HepG2 (cell line): ENCODE measurements around the gene YPEL3. TPM values are rescaled to one million over a fixed set of nuclear protein-coding genes. Genes with fewer than 3 reads are reported as not detected.

Experiments used
- AKAP8 ChIP-seq: sonication (generic); formaldehyde crosslinking; IDR thresholded peaks from 2 replicates; pipeline ENCODE4 v1.5.1; 2020; ENCODE audit warnings: mild to moderate bottlenecking, missing genetic modification reagents
- FUBP1 ChIP-seq: sonication (generic); formaldehyde crosslinking; IDR thresholded peaks from 2 replicates; pipeline ENCODE4 v1.5.1; 2020; ENCODE audit warnings: missing genetic modification reagents, mild to moderate bottlenecking, borderline replicate concordance
- IKZF4 ChIP-seq: sonication (generic); formaldehyde crosslinking; IDR thresholded peaks from 2 replicates; pipeline ENCODE4 v1.5.1; 2020; ENCODE audit warnings: borderline replicate concordance, mild to moderate bottlenecking, low read depth, missing genetic modification reagents; ENCODE audit errors: not compliant biosample characterization
- KDM2A ChIP-seq: sonication (generic); formaldehyde crosslinking; IDR thresholded peaks from 2 replicates; pipeline ENCODE4 v1.4.0; 2020; ENCODE audit warnings: low read depth, missing genetic modification reagents, borderline replicate concordance
- KDM3A ChIP-seq: IDR thresholded peaks from 2 replicates; pipeline ENCODE4 v1.6.1; 2018; ENCODE audit warnings: low read depth, missing compliant biosample characterization
- NKX3-1 ChIP-seq: sonication (generic); formaldehyde crosslinking; IDR thresholded peaks from 2 replicates; pipeline ENCODE4 v1.5.0; 2020; ENCODE audit warnings: missing genetic modification reagents
- NRL ChIP-seq: sonication (generic); formaldehyde crosslinking; IDR thresholded peaks from 2 replicates; pipeline ENCODE4 v1.5.0; 2020; ENCODE audit warnings: missing genetic modification reagents, mild to moderate bottlenecking, moderate library complexity, borderline replicate concordance
- POGK ChIP-seq: sonication (generic); formaldehyde crosslinking; conservative IDR thresholded peaks from 2 replicates; pipeline ENCODE4 v1.8.0; 2022; ENCODE audit warnings: mild to moderate bottlenecking, moderate library complexity, missing genetic modification reagents
- RXRB ChIP-seq: IDR thresholded peaks from 2 replicates; pipeline ENCODE4 v1.6.1; 2016; ENCODE audit warnings: borderline replicate concordance, missing genetic modification reagents, missing compliant biosample characterization
- SMYD3 ChIP-seq: sonication (generic); formaldehyde crosslinking; IDR thresholded peaks from 2 replicates; pipeline ENCODE4 v1.8.1; 2023; ENCODE audit warnings: mild to moderate bottlenecking, missing genetic modification reagents
- SP1 ChIP-seq, 2 experiments: fragments of 450-650 bp in 1 of 2; sonication (generic) in 1 of 2; formaldehyde crosslinking in 1 of 2; IDR thresholded peaks; 2 replicates each; pipeline versions ENCODE4 v1.4.0 to v1.6.1; 2016 to 2020; ENCODE audit warnings: missing genetic modification reagents in 1 of 2
- TBX3 ChIP-seq: fragments of 450-650 bp; IDR thresholded peaks from 2 replicates; pipeline ENCODE4 v1.6.1; 2017; ENCODE audit warnings: antibody characterized with exemption, mild to moderate bottlenecking, inconsistent platforms, borderline replicate concordance
- ZNF18 ChIP-seq: sonication (generic); formaldehyde crosslinking; IDR thresholded peaks from 2 replicates; pipeline ENCODE4 v1.8.0; 2022; ENCODE audit warnings: mild to moderate bottlenecking, missing genetic modification reagents; ENCODE audit not compliant: insufficient replicate concordance
- ZNF260 ChIP-seq: sonication (generic); formaldehyde crosslinking; IDR thresholded peaks from 2 replicates; pipeline ENCODE4 v1.4.0; 2020; ENCODE audit warnings: missing genetic modification reagents, low read depth, mild to moderate bottlenecking, borderline replicate concordance
- ZNF331 ChIP-seq: sonication (generic); formaldehyde crosslinking; IDR thresholded peaks from 2 replicates; pipeline ENCODE4 v1.4.0; 2020; ENCODE audit warnings: missing genetic modification reagents
- ZNF431 ChIP-seq: sonication (generic); formaldehyde crosslinking; IDR thresholded peaks from 2 replicates; pipeline ENCODE4 v1.9.0; 2022; ENCODE audit warnings: missing genetic modification reagents, low read depth, mild to moderate bottlenecking, borderline replicate concordance
- ZNF432 ChIP-seq: sonication (generic); formaldehyde crosslinking; IDR thresholded peaks from 2 replicates; pipeline ENCODE4 v1.5.0; 2020; ENCODE audit warnings: missing genetic modification reagents, mild to moderate bottlenecking, borderline replicate concordance
- ZNF558 ChIP-seq: sonication (generic); formaldehyde crosslinking; IDR thresholded peaks from 2 replicates; pipeline ENCODE4 v1.9.0; 2022; ENCODE audit warnings: mild to moderate bottlenecking, missing genetic modification reagents, borderline replicate concordance
- ZNF792 ChIP-seq: IDR thresholded peaks from 2 replicates; pipeline ENCODE4 v1.6.1; 2016
- polyA plus RNA-seq, 8 experiments: library from polyadenylated mRNA; depleted of rRNA in 3 of 8; stranded (reverse) in 7 of 8; unstranded in 1 of 8; fragments of >200 nt; fragmentation: Illumina TruSeq in 4 of 8; extraction: Trizol in 4 of 8; gene quantifications; 2 replicates each; pipeline versions ENCODE4 v1.2.1 to v1.2.3, GENCODE V29; 2011 to 2016; ENCODE audit warnings: low read depth in 4 of 8, missing spikeins in 1 of 8, mixed read lengths in 1 of 8; ENCODE audit not compliant: insufficient read depth in 1 of 8
- total RNA-seq, 5 experiments: library from RNA; depleted of rRNA; stranded (reverse); fragments of >200 nt; fragmentation: Illumina TruSeq; extraction: Trizol; gene quantifications; 2 replicates each; pipeline ENCODE4 v1.2.3, GENCODE V29; 2016; ENCODE audit warnings: low read depth in 1 of 5
- TF ChIP-seq, protein P1 (sequence below): sonication (generic); formaldehyde crosslinking; IDR thresholded peaks from 2 replicates; pipeline ENCODE4 v1.8.1; 2023; ENCODE audit warnings: mild to moderate bottlenecking, inconsistent platforms, moderate library complexity, missing genetic modification reagents, borderline replicate concordance
- TF ChIP-seq, protein P2 (sequence below): sonication (generic); formaldehyde crosslinking; IDR thresholded peaks from 2 replicates; pipeline ENCODE4 v1.5.0; 2020; ENCODE audit warnings: missing genetic modification reagents

The YPEL3 gene
- total and polyA plus RNA-seq, 2 of the 13 experiments (the other 11 are each of a cell fraction or from before 2014, with no cell fraction given), result 5.4 to 47.0 TPM

GRCh38 chr16:30122604-30123160 lies 26.7 kb upstream of the YPEL3 start (continued):
- TF ChIP-seq ZNF18 (CRISPR knock-in tag), result peak; percentile 53
- no peak for TF ChIP-seq ZNF260 (CRISPR knock-in tag)
- peak; percentile 44; the same call in 1 of the 2 replicates for TF ChIP-seq NRL (CRISPR knock-in tag)
- 0 out of 2 replicates have a peak, but pooled peaks have one; percentile 9 for TF ChIP-seq RXRB (CRISPR knock-in tag)
- no peak for TF ChIP-seq NKX3-1 (CRISPR knock-in tag)
- 0 out of 2 replicates have a peak, but pooled peaks have one; percentile 42 for TF ChIP-seq ZNF558 (CRISPR knock-in tag)
- TF ChIP-seq, protein P1, sequence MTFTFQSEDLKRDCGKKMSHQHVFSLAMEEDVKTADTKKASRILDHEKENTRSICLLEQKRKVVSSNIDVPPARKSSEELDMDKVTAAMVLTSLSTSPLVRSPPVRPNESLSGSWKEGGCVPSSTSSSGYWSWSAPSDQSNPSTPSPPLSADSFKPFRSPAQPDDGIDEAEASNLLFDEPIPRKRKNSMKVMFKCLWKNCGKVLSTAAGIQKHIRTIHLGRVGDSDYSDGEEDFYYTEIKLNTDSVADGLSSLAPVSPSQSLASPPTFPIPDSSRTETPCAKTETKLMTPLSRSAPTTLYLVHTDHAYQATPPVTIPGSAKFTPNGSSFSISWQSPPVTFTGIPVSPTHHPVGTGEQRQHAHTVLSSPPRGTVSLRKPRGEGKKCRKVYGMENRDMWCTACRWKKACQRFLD, result no peak
- TF ChIP-seq ZNF331 (CRISPR knock-in tag), result no peak
- no peak for TF ChIP-seq SMYD3
- TF ChIP-seq ZNF432, result no peak
- no peak for TF ChIP-seq AKAP8
- TF ChIP-seq IKZF4 (CRISPR knock-in tag), result peak; percentile 26
- peak; percentile 39; the same call in 1 of the 2 replicates for TF ChIP-seq KDM2A (CRISPR knock-in tag)
- TF ChIP-seq, protein P2, sequence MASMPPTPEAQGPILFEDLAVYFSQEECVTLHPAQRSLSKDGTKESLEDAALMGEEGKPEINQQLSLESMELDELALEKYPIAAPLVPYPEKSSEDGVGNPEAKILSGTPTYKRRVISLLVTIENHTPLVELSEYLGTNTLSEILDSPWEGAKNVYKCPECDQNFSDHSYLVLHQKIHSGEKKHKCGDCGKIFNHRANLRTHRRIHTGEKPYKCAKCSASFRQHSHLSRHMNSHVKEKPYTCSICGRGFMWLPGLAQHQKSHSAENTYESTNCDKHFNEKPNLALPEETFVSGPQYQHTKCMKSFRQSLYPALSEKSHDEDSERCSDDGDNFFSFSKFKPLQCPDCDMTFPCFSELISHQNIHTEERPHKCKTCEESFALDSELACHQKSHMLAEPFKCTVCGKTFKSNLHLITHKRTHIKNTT (CRISPR knock-in tag), result no peak
- TF ChIP-seq ZNF792 (CRISPR knock-in tag), result 0 out of 2 replicates have a peak, but pooled peaks have one; percentile 44
- TF ChIP-seq POGK (CRISPR knock-in tag), result no peak
- TF ChIP-seq TBX3, result no peak
- TF ChIP-seq ZNF431 (CRISPR knock-in tag), result no peak
- TF ChIP-seq FUBP1, result no peak
- no peak for TF ChIP-seq SP1 (IDR thresholded peaks at IDR 0.05)
- TF ChIP-seq SP1 (CRISPR knock-in tag; IDR thresholded peaks at IDR 0.05), result peak; percentile 41; the same call in 1 of the 2 replicates
- TF ChIP-seq KDM3A (CRISPR knock-in tag), result 0 out of 2 replicates have a peak, but pooled peaks have one; percentile 62
